ENCODE results near the gene GNA15. TPM values are rescaled to one million over a fixed set of nuclear protein-coding genes. Genes with fewer than 3 reads are reported as not detected.
"Not testable (repeated sequence)": the region's sequence is repeated elsewhere in the genome, so short reads cannot be mapped to it uniquely, and the experiment has no call there.

GNA15 gene
- total RNA-seq, 1 experiment from 2014 or later = 0.22 TPM

GRCh38 chr19:3152419-3152780 is 16.6 kb downstream of the GNA15 start (continued):
- TF ChIP-seq SMAD4 (CRISPR knock-in tag; IDR thresholded peaks at IDR 0.05) = no peak
- TF ChIP-seq TEAD1 (CRISPR knock-in tag; IDR thresholded peaks at IDR 0.05) = no peak
- TF ChIP-seq FOXP4 (CRISPR knock-in tag; IDR thresholded peaks at IDR 0.05) = no peak

- H3K9me3 Mint-ChIP-seq = no peaks in the 10 kb centered on the region
- ChIA-PET CTCF (interaction anchor here (2.2 kb wide), 1 partner anchor 24 kb away, joined by 9 read pairs; no protein-coding TSS in a partner anchor), POLR2A (no interaction called here)
- no peak overlapping the region for H3K4me3 Mint-ChIP-seq
- TF ChIP-seq NR1H2 (CRISPR knock-in tag; IDR thresholded peaks at IDR 0.05) (no peak), E2F5 (CRISPR knock-in tag; IDR thresholded peaks at IDR 0.05) (no peak), TEAD4 (CRISPR knock-in tag; IDR thresholded peaks at IDR 0.05) (no peak), E2F4 (CRISPR knock-in tag; IDR thresholded peaks at IDR 0.05; ENCODE audit: borderline replicate concordance, low read depth) (no peak), STAT6 (CRISPR knock-in tag; conservative IDR thresholded peaks at IDR 0.05; ENCODE audit: low read depth) (no peak), ZNF317 (CRISPR knock-in tag; IDR thresholded peaks at IDR 0.05; ENCODE audit: borderline replicate concordance, low read depth) (no peak), TEAD1 (CRISPR knock-in tag; IDR thresholded peaks at IDR 0.05) (no peak), IRF2 (CRISPR knock-in tag; IDR thresholded peaks at IDR 0.05; ENCODE audit: borderline replicate concordance, low read depth) (no peak)
- TF ChIP-seq, protein P1, sequence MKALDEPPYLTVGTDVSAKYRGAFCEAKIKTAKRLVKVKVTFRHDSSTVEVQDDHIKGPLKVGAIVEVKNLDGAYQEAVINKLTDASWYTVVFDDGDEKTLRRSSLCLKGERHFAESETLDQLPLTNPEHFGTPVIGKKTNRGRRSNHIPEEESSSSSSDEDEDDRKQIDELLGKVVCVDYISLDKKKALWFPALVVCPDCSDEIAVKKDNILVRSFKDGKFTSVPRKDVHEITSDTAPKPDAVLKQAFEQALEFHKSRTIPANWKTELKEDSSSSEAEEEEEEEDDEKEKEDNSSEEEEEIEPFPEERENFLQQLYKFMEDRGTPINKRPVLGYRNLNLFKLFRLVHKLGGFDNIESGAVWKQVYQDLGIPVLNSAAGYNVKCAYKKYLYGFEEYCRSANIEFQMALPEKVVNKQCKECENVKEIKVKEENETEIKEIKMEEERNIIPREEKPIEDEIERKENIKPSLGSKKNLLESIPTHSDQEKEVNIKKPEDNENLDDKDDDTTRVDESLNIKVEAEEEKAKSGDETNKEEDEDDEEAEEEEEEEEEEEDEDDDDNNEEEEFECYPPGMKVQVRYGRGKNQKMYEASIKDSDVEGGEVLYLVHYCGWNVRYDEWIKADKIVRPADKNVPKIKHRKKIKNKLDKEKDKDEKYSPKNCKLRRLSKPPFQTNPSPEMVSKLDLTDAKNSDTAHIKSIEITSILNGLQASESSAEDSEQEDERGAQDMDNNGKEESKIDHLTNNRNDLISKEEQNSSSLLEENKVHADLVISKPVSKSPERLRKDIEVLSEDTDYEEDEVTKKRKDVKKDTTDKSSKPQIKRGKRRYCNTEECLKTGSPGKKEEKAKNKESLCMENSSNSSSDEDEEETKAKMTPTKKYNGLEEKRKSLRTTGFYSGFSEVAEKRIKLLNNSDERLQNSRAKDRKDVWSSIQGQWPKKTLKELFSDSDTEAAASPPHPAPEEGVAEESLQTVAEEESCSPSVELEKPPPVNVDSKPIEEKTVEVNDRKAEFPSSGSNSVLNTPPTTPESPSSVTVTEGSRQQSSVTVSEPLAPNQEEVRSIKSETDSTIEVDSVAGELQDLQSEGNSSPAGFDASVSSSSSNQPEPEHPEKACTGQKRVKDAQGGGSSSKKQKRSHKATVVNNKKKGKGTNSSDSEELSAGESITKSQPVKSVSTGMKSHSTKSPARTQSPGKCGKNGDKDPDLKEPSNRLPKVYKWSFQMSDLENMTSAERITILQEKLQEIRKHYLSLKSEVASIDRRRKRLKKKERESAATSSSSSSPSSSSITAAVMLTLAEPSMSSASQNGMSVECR (CRISPR knock-in tag; IDR thresholded peaks at IDR 0.05; ENCODE audit: borderline replicate concordance) = no peak
- TF ChIP-seq, protein P2, sequence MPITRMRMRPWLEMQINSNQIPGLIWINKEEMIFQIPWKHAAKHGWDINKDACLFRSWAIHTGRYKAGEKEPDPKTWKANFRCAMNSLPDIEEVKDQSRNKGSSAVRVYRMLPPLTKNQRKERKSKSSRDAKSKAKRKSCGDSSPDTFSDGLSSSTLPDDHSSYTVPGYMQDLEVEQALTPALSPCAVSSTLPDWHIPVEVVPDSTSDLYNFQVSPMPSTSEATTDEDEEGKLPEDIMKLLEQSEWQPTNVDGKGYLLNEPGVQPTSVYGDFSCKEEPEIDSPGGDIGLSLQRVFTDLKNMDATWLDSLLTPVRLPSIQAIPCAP (CRISPR knock-in tag; IDR thresholded peaks at IDR 0.05) = no peak
- TF ChIP-seq, protein P3, sequence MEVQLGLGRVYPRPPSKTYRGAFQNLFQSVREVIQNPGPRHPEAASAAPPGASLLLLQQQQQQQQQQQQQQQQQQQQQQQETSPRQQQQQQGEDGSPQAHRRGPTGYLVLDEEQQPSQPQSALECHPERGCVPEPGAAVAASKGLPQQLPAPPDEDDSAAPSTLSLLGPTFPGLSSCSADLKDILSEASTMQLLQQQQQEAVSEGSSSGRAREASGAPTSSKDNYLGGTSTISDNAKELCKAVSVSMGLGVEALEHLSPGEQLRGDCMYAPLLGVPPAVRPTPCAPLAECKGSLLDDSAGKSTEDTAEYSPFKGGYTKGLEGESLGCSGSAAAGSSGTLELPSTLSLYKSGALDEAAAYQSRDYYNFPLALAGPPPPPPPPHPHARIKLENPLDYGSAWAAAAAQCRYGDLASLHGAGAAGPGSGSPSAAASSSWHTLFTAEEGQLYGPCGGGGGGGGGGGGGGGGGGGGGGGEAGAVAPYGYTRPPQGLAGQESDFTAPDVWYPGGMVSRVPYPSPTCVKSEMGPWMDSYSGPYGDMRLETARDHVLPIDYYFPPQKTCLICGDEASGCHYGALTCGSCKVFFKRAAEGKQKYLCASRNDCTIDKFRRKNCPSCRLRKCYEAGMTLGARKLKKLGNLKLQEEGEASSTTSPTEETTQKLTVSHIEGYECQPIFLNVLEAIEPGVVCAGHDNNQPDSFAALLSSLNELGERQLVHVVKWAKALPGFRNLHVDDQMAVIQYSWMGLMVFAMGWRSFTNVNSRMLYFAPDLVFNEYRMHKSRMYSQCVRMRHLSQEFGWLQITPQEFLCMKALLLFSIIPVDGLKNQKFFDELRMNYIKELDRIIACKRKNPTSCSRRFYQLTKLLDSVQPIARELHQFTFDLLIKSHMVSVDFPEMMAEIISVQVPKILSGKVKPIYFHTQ (CRISPR knock-in tag; IDR thresholded peaks at IDR 0.05) = no peak
- TF ChIP-seq, protein P4, sequence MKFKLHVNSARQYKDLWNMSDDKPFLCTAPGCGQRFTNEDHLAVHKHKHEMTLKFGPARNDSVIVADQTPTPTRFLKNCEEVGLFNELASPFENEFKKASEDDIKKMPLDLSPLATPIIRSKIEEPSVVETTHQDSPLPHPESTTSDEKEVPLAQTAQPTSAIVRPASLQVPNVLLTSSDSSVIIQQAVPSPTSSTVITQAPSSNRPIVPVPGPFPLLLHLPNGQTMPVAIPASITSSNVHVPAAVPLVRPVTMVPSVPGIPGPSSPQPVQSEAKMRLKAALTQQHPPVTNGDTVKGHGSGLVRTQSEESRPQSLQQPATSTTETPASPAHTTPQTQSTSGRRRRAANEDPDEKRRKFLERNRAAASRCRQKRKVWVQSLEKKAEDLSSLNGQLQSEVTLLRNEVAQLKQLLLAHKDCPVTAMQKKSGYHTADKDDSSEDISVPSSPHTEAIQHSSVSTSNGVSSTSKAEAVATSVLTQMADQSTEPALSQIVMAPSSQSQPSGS (CRISPR knock-in tag; IDR thresholded peaks at IDR 0.05; ENCODE audit: borderline replicate concordance, low read depth) = no peak
- ATAC-seq = no peak
- no peak overlapping the region for H3K27ac Mint-ChIP-seq
- peaks cover 3% of the 10 kb centered on the region; the same call in 1 of the 2 replicates for H3K4me1 Mint-ChIP-seq
- no peak for DNase-seq (ENCODE audit: low spot score)
- H3K27me3 Mint-ChIP-seq (ENCODE audit: low read depth) = peaks cover 7% of the 10 kb centered on the region
- H3K36me3 Mint-ChIP-seq = no peaks in the 10 kb centered on the region
These were observed 17.7 kb downstream of the GNA15 start for GRCh38 chr19:3153286-3154230.

DNA sequence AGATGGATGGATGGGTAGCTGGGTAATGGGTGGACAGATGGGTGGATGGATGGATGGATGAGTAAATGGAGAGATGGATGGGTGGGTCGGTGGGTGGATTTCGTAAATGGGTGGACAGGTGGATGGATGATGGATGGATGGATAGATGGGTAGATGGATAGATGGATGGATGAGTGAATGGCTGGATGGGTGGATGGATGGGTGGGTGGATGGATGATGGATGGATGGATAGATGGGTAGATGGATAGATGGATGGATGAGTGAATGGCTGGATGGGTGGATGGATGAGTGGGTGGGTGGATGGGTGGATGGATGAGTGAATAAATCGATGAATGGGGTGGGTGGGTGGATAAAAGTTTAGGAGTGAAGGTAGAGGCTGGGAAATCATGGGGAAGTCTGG is 18.6 kb downstream of the GNA15 start:
- DNase-seq (ENCODE audit: low spot score); ATAC-seq; POLR2A ChIA-PET; H3K4me1 Mint-ChIP-seq; H3K27me3 Mint-ChIP-seq (ENCODE audit: low read depth); CTCF ChIA-PET; H3K36me3 Mint-ChIP-seq; H3K27ac Mint-ChIP-seq; H3K9me3 Mint-ChIP-seq; H3K4me3 Mint-ChIP-seq: not testable (repeated sequence)

All from WTC11 (cell line).